SK-N-SH (cell line): ENCODE results near the gene AKAP3. TPM values are rescaled to one million over a fixed set of nuclear protein-coding genes. Genes with fewer than 3 reads are reported as not detected.

Experiments
- CTCF ChIA-PET: fragments of 300-600, 350-600 bp; formaldehyde crosslinking; extraction: SDS; loops from one replicate; lab custom pipeline; 2021; lab: Yijun Ruan, JAX
- POLR2A ChIA-PET: fragments of 350-600 bp; sonication (Branson Sonifier 250); formaldehyde crosslinking; extraction: SDS; loops from one replicate; lab custom pipeline; 2020; ENCODE audit warnings: antibody characterized with exemption, inconsistent platforms; lab: Yijun Ruan, JAX
- DNase-seq: peaks from one replicate; pipeline ENCODE4 v3.0.0; 2012
- H2AFZ ChIP-seq: fragments of 200-600 bp; sonication (generic); 2 replicates; pipeline ENCODE4 v1.8.1; 2016; ENCODE audit warnings: antibody characterized with exemption, mild to moderate bottlenecking, low read depth
- H3F3A ChIP-seq: fragments of 200-600 bp; sonication (generic); replicated peaks from 2 replicates; pipeline ENCODE3; 2016; ENCODE audit warnings: antibody characterized with exemption, mild to moderate bottlenecking; ENCODE audit not compliant: insufficient read depth
- H3K27ac ChIP-seq, 2 experiments: fragments of 200-500 bp in 1 of 2; fragments of 200-600 bp in 1 of 2; sonication (Bioruptor generic) in 1 of 2; sonication (generic), shearing (Covaris generic) in 1 of 2; 2 replicates each; pipeline versions ENCODE4 v1.5.1 to v1.6.1; 2014 to 2016; ENCODE audit warnings: low read depth in 2 of 2, inconsistent platforms in 1 of 2, low read length in 1 of 2, mild to moderate bottlenecking in 1 of 2, mixed read lengths in 1 of 2
- H3K27me3 ChIP-seq: fragments of 200-600 bp; sonication (generic), shearing (Covaris generic); 2 replicates; pipeline ENCODE4 v1.6.1; 2016; ENCODE audit warnings: mixed run types; ENCODE audit not compliant: insufficient read depth
- H3K36me3 ChIP-seq, 2 experiments: fragments of 200-500 bp in 1 of 2; fragments of 200-600 bp in 1 of 2; sonication (Bioruptor generic) in 1 of 2; sonication (generic) in 1 of 2; replicated peaks in 1 of 2; 2 replicates each; pipeline versions ENCODE3 to v1.5.1; 2014 to 2016; ENCODE audit warnings: low read length in 1 of 2, mild to moderate bottlenecking in 1 of 2; ENCODE audit not compliant: insufficient read depth in 2 of 2, control insufficient read depth in 1 of 2
- H3K4me1 ChIP-seq, 2 experiments: fragments of 200-500 bp in 1 of 2; fragments of 200-600 bp in 1 of 2; sonication (Bioruptor generic) in 1 of 2; sonication (generic), shearing (Covaris generic) in 1 of 2; 2 replicates each; pipeline versions ENCODE4 v1.5.1 to v1.6.1; 2014 to 2016; ENCODE audit warnings: low read depth in 1 of 2, low read length in 1 of 2, mixed run types in 1 of 2; ENCODE audit not compliant: insufficient read depth in 2 of 2, control insufficient read depth in 1 of 2
- H3K4me2 ChIP-seq: fragments of 200-600 bp; sonication (generic), shearing (Covaris generic); 2 replicates; pipeline ENCODE4 v1.6.1; 2017; ENCODE audit warnings: mixed run types
- H3K4me3 ChIP-seq, 2 experiments: fragments of 200-500 bp in 1 of 2; fragments of 200-600 bp in 1 of 2; sonication (Bioruptor generic) in 1 of 2; sonication (generic), shearing (Covaris generic) in 1 of 2; 2 replicates each; pipeline versions ENCODE4 v1.5.1 to v1.8.1; 2014 to 2016; ENCODE audit warnings: low read depth in 2 of 2, inconsistent platforms in 1 of 2, low read length in 1 of 2, mild to moderate bottlenecking in 1 of 2, mixed read lengths in 1 of 2, moderate library complexity in 1 of 2
- H3K79me2 ChIP-seq: fragments of 200-600 bp; sonication (generic); 2 replicates; pipeline ENCODE4 v1.8.1; 2017; ENCODE audit warnings: mild to moderate bottlenecking; ENCODE audit not compliant: insufficient read depth
- H3K9ac ChIP-seq: fragments of 200-600 bp; sonication (generic); 2 replicates; pipeline ENCODE4 v1.6.1; 2017; ENCODE audit warnings: mixed run types
- H3K9me2 ChIP-seq: fragments of 200-600 bp; sonication (generic); 2 replicates; pipeline ENCODE4 v1.6.1; 2017; ENCODE audit warnings: mixed run types
- H3K9me3 ChIP-seq: fragments of 200-600 bp; sonication (generic); 2 replicates; pipeline ENCODE4 v1.6.1; 2017; ENCODE audit warnings: mixed run types, mild to moderate bottlenecking, moderate library complexity
- H4K20me1 ChIP-seq: fragments of 200-600 bp; sonication (generic); 2 replicates; pipeline ENCODE4 v1.6.1; 2017; ENCODE audit warnings: mild to moderate bottlenecking, mixed run types; ENCODE audit not compliant: insufficient read depth
- CHD2 ChIP-seq: fragments of 150-350 bp; IDR thresholded peaks from 2 replicates; pipeline ENCODE4 v1.6.1; 2018; ENCODE audit warnings: low read length; ENCODE audit not compliant: partially characterized antibody
- ELF1 ChIP-seq: IDR thresholded peaks from 2 replicates; pipeline ENCODE4 v1.4.0; 2012
- EZH2phosphoT487 ChIP-seq: fragments of 200-600 bp; sonication (generic); IDR thresholded peaks from 2 replicates; pipeline ENCODE4 v1.6.1; 2017; ENCODE audit warnings: low read depth, mixed run types, mild to moderate bottlenecking, antibody characterized with exemption, moderate library complexity, borderline replicate concordance
- FOSL2 ChIP-seq: IDR thresholded peaks from 2 replicates; pipeline ENCODE4 v1.4.0; 2012; ENCODE audit warnings: low read depth, mild to moderate bottlenecking, moderate library complexity, borderline replicate concordance
- FOXJ3 ChIP-seq: sonication (generic); formaldehyde crosslinking; IDR thresholded peaks from 2 replicates; pipeline ENCODE4 v1.5.1; 2020; ENCODE audit warnings: mild to moderate bottlenecking, missing genetic modification reagents
- FOXM1 ChIP-seq: IDR thresholded peaks from 2 replicates; pipeline ENCODE4 v1.4.0; 2012; ENCODE audit warnings: low read depth, mild to moderate bottlenecking
- GABPA ChIP-seq: IDR thresholded peaks from 2 replicates; pipeline ENCODE4 v1.4.0; 2012; ENCODE audit warnings: low read depth, mild to moderate bottlenecking
- IRF3 ChIP-seq: fragments of 150-350 bp; IDR thresholded peaks from 2 replicates; pipeline ENCODE4 v1.6.1; 2016; ENCODE audit warnings: mild to moderate bottlenecking, low read depth, low read length
- MAX ChIP-seq: IDR thresholded peaks from 2 replicates; pipeline ENCODE4 v1.4.0; 2012; ENCODE audit warnings: low read depth
- MXI1 ChIP-seq: IDR thresholded peaks from 2 replicates; pipeline ENCODE4 v1.6.1; 2012; ENCODE audit warnings: mild to moderate bottlenecking, low read depth, low read length, improper control_type of control experiment
- NFIC ChIP-seq: IDR thresholded peaks from 2 replicates; pipeline ENCODE4 v1.4.0; 2012; ENCODE audit warnings: borderline replicate concordance
- PBX3 ChIP-seq: IDR thresholded peaks from 2 replicates; pipeline ENCODE4; 2012
- POLR2AphosphoS5 ChIP-seq: IDR thresholded peaks from 2 replicates; pipeline ENCODE4 v1.6.1; 2012; ENCODE audit warnings: low read depth, low read length
- RAD21 ChIP-seq: IDR thresholded peaks from 2 replicates; pipeline ENCODE4 v1.6.1; 2012; ENCODE audit warnings: mild to moderate bottlenecking, low read length
- RCOR1 ChIP-seq: fragments of 150-350 bp; IDR thresholded peaks from 2 replicates; pipeline ENCODE4 v1.6.1; 2017; ENCODE audit warnings: antibody characterized with exemption, low read length
- REST ChIP-seq: IDR thresholded peaks from 2 replicates; pipeline ENCODE4 v1.6.1; 2012; ENCODE audit warnings: mild to moderate bottlenecking, low read depth, low read length, moderate library complexity
- RFX5 ChIP-seq: IDR thresholded peaks from 2 replicates; pipeline ENCODE4 v1.6.1; 2012; ENCODE audit warnings: mild to moderate bottlenecking, improper control_type of control experiment, low read length
- SIN3A ChIP-seq: IDR thresholded peaks from 2 replicates; pipeline ENCODE4 v1.6.1; 2012; ENCODE audit warnings: low read depth, mild to moderate bottlenecking, low read length, moderate library complexity, borderline replicate concordance
- SMC3 ChIP-seq: IDR thresholded peaks from 2 replicates; pipeline ENCODE4 v1.6.1; 2012; ENCODE audit warnings: low read depth, low read length, improper control_type of control experiment
- TAF1 ChIP-seq: IDR thresholded peaks from 2 replicates; pipeline ENCODE4 v1.6.1; 2012; ENCODE audit warnings: low read depth, mild to moderate bottlenecking, low read length, moderate library complexity, borderline replicate concordance
- TCF12 ChIP-seq: IDR thresholded peaks from 2 replicates; pipeline ENCODE4 v1.4.0; 2012
- YY1 ChIP-seq: IDR thresholded peaks from 2 replicates; pipeline ENCODE4 v1.4.0; 2012; ENCODE audit warnings: low read depth, mild to moderate bottlenecking
- WGBS: methylation state at CpG from one replicate; pipeline ENCODE4 v1.1.6; 2017; ENCODE audit warnings: low lambda C conversion rate; 5-methylcytosine and 5-hydroxymethylcytosine counted together
- polyA plus RNA-seq, 3 experiments: library from polyadenylated mRNA; depleted of rRNA; stranded (reverse); fragments of >200 nt; gene quantifications; 2 replicates each; pipeline ENCODE4 v1.2.3, GENCODE V29; 2012

Gene AKAP3
- polyA plus RNA-seq, 1 of the 3 experiments (the other 2 are of a cell fraction), result 0.12 TPM

GRCh38 chr12:4591180-4591687, 57.6 kb downstream of the AKAP3 start:
- Histone ChIP-seq H3K36me3 (no peaks in the 10 kb centered on the region), H3K79me2 (no peaks in the 10 kb centered on the region), H3K9me2 (no peaks in the 10 kb centered on the region), H3K27me3 (peaks cover 23% of the 10 kb centered on the region; the same call in 1 of the 2 replicates), H3K4me2 (no peak overlapping the region), H3K9me3 (no peaks in the 10 kb centered on the region), H3K4me3 (no peak overlapping the region), H4K20me1 (no peaks in the 10 kb centered on the region), H3K27ac (no peak overlapping the region), H3K9ac (no peak overlapping the region), H3F3A (no peaks in the 10 kb centered on the region), H3K4me1 (no peaks in the 10 kb centered on the region), H2AFZ (no peak overlapping the region)
- no peak for TF ChIP-seq RCOR1
- TF ChIP-seq MXI1, result no peak
- no peak for TF ChIP-seq PBX3
- no peak for TF ChIP-seq RFX5
- no peak for TF ChIP-seq FOXM1
- TF ChIP-seq TCF12, result no peak
- TF ChIP-seq FOXJ3 (CRISPR knock-in tag), result no peak
- 37% methylated on average over 7 of the region's 7 CpGs for WGBS
- ChIA-PET POLR2A (no interaction called here), CTCF (interaction anchor here (0.7 to 2.4 kb wide), 6 partner anchors 10 to 264 kb away, joined by 3 to 10 read pairs (median 5); no protein-coding TSS in a partner anchor)
- no peak for DNase-seq

DNA sequence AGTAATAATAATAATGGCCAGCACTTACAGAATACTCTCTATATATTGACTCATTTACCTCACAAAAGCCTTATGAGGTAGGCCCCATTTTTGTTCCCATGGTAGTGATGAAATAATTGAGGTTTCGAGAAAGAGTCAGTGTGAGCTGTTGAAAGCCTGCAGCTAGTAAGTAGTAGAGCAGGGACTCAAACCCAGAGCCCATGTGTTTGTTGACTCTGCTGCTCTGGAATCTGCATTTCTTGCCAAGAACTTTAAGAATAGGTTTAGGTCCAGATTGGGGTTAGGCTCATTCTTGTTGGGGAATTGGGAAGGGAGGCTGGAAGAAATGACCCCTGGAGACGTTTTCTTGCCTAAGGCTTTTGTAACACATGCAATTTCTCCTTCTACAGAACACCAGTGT, 58.9 kb downstream of the AKAP3 start:
- no peaks in the 10 kb centered on the region for H4K20me1 ChIP-seq
- no peaks in the 10 kb centered on the region for H3K9me3 ChIP-seq
- H3K36me3 ChIP-seq, result no peaks in the 10 kb centered on the region
- H3K27ac ChIP-seq, result no peak overlapping the region
- WGBS, result 12% methylated on average over 2 of the region's 2 CpGs
- peaks cover 23% of the 10 kb centered on the region; the same call in 1 of the 2 replicates for H3K27me3 ChIP-seq
- H3K4me2 ChIP-seq, result no peak overlapping the region
- DNase-seq, result no peak
- H3K4me3 ChIP-seq, result no peak overlapping the region
- ChIA-PET POLR2A (interaction anchor here (0.6 kb wide), 1 partner anchor 22 kb away, joined by 4 read pairs; no protein-coding TSS in a partner anchor), CTCF (interaction anchor here (0.8 to 2.6 kb wide), 3 partner anchors 10 to 313 kb away, joined by 3 to 10 read pairs (median 10); no protein-coding TSS in a partner anchor)
- H3K9ac ChIP-seq, result no peak overlapping the region
- no peaks in the 10 kb centered on the region for H3F3A ChIP-seq
- H3K79me2 ChIP-seq, result no peaks in the 10 kb centered on the region
- H3K4me1 ChIP-seq, result no peaks in the 10 kb centered on the region
- no peak overlapping the region for H2AFZ ChIP-seq
- no peaks in the 10 kb centered on the region for H3K9me2 ChIP-seq
- TF ChIP-seq EZH2phosphoT487 (no peak), FOSL2 (no peak), FOXJ3 (CRISPR knock-in tag) (no peak), REST (no peak), YY1 (no peak), PBX3 (no peak), SMC3 (no peak), FOXM1 (no peak), MXI1 (no peak), SIN3A (no peak), MAX (no peak), GABPA (no peak), TAF1 (no peak), IRF3 (no peak), ELF1 (no peak), CHD2 (no peak), RAD21 (no peak), POLR2AphosphoS5 (no peak), NFIC (no peak)
